Measurements from ENCODE around the gene SCAF4.

SCAF4 gene

DNA sequence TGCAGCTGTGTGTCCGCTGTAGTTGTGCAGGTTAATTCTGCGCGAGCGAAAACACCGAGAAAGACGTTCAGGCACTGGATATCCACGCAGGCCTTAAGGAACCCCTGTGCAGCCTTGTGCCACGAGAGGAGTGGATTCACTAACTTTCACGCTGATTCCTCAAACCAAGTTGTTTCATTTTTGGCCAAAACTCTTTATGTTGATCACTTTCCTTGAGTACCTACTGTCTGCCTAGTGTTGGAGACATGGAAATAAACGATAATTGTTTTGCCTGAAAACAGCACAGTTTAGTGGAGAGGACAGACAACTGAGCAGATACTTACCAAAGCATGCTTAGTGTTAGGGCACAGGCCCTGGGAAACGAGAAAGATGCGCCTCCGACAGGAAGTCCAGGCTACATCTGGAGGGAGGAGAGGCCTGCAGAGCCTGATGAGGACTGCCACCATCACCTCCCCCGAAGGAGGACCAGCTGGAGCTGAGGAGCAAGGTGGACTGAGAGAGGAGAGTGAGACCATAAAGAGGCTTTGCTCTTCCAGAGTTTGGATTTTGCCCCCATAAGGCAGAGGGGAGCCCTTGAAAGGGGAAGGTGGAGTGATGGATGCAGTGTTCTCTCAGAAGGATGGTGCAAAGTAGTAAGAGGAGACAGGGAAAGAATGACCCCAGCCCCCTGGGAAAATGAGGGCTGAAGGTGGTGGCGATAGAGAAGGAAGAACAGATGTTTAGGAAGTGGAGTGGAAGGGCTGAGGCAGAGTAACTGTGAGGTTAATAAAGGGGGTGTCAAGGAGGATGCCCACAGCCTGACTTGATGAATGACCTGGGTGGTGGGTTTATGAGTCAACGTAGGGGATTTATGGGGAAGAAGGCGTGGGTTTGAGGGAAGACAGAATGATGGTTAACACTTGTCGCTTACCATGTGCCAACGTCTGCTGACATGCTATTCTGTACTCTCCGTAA, 956 bp upstream of the SCAF4 start:
- in situ Hi-C loops (cut with HindIII; ENCODE audit: low pct_unique_long_range_greater_than_20kb, low sequenced_read_pairs), result no loop called here
- TF ChIP-seq JUND (IDR thresholded peaks at IDR 0.05; ENCODE audit: low read depth), result no peak
- DNase-seq (ENCODE audit: low read depth in 1 of 2, low spot score in 1 of 2), result no peak

DNA sequence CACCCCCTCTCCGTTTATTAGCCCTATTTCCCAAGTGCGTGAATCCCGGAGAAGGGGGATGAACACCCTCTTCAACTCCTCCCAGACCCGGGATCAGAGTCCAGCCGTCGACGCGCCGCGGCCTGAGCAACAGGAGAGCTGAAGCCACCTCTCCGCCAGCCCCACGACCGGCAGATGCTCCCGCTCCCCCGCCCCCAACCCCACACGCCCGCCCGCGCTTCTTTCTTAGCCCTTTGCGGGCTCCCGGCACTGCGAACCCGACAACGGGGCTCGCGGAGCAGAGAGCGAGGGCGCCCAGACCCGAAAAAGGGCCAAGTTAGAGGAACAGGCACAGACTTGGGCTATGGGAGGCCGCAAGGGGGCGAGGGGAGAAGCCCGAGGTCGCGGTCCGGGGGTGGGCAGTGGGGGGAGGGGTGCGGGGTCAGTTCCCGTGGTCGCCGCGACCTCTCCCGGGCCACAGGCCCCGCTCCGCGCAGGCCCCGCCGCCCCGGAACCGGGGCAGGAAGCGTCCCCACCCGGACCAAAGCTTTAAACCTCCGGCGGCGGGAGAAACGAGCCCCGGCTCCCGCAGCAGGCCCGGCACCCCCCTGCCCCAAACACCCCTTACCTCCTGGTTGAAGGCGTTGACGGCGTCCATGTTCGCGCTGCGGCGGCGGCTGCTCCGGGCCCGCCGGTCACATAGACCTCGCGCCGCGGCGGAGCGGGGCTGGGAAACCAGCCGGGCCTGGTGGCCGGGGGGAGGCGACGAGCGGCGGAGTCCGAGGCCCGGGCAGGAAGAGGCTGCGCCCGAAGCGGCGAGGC, 662 bp downstream of the SCAF4 start:
- TF ChIP-seq JUND (IDR thresholded peaks at IDR 0.05; ENCODE audit: low read depth), result no peak
- in situ Hi-C loops (cut with HindIII; ENCODE audit: low pct_unique_long_range_greater_than_20kb, low sequenced_read_pairs), result no loop called here
- peak; percentile 38 to 41 for DNase-seq (ENCODE audit: low read depth in 1 of 2, low spot score in 1 of 2)

DNA sequence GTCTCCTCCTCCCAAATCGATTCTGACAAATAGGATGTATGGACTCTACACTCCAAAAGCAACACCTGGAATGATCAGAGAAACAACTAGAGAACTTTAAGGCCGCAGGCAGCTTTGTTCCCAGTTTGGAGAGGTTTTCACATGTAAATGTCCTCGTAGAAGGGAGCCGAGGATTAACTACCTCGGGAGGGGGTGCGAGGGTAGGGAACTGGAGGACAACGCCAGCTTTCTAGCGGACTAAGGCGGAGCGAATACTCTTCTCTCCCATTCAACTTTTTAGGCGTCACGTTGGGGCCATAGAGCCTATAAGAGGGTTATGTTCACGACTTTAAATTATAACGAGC, 1.2 kb downstream of the SCAF4 start:
- no peak for TF ChIP-seq JUND (IDR thresholded peaks at IDR 0.05; ENCODE audit: low read depth)
- in situ Hi-C loops (cut with HindIII; ENCODE audit: low pct_unique_long_range_greater_than_20kb, low sequenced_read_pairs), result no loop called here
- DNase-seq (ENCODE audit: low read depth in 1 of 2, low spot score in 1 of 2), result peak in 1 of 2 experiments; percentile 13

DNA sequence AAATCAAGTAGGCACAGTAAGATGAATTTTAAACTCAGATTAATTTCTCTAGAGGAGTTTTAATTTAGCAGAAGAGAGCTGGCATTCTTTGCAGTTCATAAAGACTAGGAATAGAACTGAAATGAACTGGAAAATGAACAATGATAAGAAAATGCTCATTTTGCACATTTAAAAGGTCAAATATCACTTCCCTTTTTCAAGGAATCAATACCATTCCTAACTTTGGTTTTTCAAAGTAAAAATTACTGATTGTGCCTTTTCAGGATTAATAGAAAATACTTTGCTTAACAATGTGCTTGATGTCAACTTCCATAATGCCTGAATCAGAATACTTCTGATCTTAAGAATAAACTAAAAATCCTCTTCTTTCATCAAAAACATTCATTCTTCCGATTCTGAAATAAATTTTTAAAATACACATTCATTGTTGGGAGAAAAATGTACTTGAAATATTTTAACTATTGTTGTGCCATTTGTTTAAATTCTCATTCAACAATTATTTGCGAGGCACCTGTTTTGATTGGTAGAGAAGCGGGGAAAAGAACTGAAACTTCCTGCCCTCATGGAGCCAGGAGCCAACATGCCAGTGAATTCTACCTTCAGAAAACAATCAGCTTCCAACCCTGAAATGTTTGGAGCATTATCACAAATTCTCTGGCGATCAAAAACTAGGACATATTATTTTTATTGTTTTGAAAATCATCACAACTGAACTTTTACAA, 2.1 kb downstream of the SCAF4 start:
- no peak for DNase-seq (ENCODE audit: low read depth in 1 of 2, low spot score in 1 of 2)
- TF ChIP-seq JUND (IDR thresholded peaks at IDR 0.05; ENCODE audit: low read depth), result no peak
- in situ Hi-C loops (cut with HindIII; ENCODE audit: low pct_unique_long_range_greater_than_20kb, low sequenced_read_pairs), result no loop called here

DNA sequence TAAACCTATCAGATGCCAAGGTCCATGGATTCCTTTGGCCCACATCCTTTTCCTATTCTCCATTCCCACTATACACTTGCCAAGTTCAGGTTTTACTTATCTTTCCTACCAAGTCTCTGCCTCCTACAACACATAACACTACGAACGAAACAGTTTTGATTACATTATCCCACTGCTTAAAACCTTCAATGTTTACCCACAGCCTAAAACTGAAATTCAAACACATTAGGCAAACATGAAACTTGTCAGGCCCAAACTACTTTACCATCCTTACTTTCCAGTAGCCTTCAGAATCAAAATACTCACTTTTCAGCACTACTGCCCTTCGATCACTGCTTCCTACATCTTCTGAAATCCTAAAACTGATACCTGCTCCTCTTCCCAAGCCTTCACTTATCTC, 3.0 kb downstream of the SCAF4 start:
- DNase-seq (ENCODE audit: low read depth in 1 of 2, low spot score in 1 of 2), result no peak
- TF ChIP-seq JUND (IDR thresholded peaks at IDR 0.05; ENCODE audit: low read depth), result no peak
- in situ Hi-C loops (cut with HindIII; ENCODE audit: low pct_unique_long_range_greater_than_20kb, low sequenced_read_pairs), result no loop called here

DNA sequence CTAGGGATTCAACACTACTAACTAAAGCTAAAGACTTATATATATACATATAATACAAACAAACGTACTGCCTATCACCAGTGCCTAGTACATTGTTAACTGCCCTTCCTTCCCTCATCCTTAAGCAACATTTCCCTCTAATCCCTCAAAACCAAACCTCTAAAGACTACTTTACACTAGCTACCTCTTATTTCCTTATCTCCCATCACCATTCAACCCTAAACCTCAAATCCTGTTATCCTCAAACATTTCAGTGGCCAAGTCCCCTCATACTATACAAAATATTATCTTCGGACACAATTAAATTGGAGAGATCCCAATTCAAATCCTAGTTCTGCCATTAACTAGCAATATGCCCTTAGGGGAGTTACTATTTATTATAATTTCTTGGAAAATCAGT, 3.7 kb downstream of the SCAF4 start:
- no peak for DNase-seq (ENCODE audit: low read depth in 1 of 2, low spot score in 1 of 2)
- no peak for TF ChIP-seq JUND (IDR thresholded peaks at IDR 0.05; ENCODE audit: low read depth)
- in situ Hi-C loops (cut with HindIII; ENCODE audit: low pct_unique_long_range_greater_than_20kb, low sequenced_read_pairs), result no loop called here

DNA sequence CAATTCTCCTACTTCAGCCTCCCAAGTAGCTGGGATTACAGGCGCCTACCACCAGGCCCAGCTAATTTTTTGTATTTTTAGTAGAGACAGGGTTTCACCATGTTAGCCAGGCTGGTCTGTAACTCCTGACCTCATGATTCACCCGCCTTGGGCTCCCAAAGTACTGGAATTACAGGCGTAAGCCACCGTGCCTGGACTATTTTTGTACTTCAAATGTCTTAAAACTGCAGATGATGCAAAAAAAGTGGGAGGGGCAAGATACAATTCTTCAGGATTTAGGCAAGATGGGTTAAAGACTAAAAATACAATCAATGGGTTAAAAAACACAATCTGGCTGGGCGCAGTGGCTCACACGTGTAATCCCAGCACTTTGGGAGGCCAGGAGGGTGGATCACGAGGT, 4.7 kb downstream of the SCAF4 start:
- no peak for TF ChIP-seq JUND (IDR thresholded peaks at IDR 0.05; ENCODE audit: low read depth)
- in situ Hi-C loops (cut with HindIII; ENCODE audit: low pct_unique_long_range_greater_than_20kb, low sequenced_read_pairs), result no loop called here
- no peak for DNase-seq (ENCODE audit: low read depth in 1 of 2, low spot score in 1 of 2)

DNA sequence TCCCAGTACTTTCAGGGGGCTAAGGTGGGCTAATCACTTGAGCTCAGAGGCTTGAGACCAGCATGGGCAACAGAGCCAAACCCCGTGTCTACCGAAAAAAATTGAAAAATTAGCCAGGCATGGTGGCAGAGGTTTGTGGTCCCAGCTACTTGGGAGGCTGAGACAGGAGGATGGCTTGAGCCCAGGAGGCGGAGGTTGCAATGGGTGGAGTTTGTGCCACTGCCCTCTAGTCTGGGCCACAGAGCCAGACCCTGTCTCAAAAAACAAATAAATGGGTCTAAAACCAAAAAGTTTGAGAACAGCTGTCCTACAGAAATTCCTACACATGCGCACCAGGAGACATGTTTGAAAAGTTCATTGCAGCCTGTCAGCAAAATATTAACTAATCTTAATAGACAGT, 5.5 kb downstream of the SCAF4 start:
- TF ChIP-seq JUND (IDR thresholded peaks at IDR 0.05; ENCODE audit: low read depth), result no peak
- in situ Hi-C loops (cut with HindIII; ENCODE audit: low pct_unique_long_range_greater_than_20kb, low sequenced_read_pairs), result no loop called here

DNA sequence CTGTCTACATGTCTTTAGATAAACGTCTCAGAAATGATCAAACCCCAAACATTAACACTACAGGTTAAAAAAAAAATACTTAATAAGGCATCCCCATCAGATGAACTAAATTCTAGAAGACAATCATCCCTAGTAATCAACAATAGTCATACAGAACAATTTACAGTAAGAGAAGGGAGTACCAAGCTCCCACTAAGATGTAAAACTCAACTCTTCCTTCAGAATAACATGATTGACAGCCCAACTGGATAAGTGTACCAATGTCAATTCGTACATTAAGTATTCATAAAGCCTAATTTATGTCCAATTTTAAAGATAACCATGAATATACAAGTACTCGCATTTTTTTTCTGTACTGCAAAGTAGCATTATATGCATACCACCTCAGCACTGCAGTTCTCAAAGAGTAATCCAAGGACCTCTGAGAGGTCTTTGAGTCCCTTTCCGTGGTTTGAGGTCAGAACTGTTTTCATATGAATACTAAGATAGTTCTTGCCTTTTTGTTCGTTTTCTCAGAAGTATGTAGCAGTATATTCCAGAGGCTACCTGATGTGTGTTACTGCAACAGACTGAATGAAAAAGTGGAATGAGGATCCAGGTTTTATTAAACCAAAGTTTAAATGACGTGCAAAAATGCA, 6.6 kb downstream of the SCAF4 start:
- DNase-seq (ENCODE audit: low read depth in 1 of 2, low spot score in 1 of 2), result no peak
- no peak for TF ChIP-seq JUND (IDR thresholded peaks at IDR 0.05; ENCODE audit: low read depth)
- in situ Hi-C loops (cut with HindIII; ENCODE audit: low pct_unique_long_range_greater_than_20kb, low sequenced_read_pairs), result no loop called here

More for the DNA sequence above, 5.5 kb downstream of the SCAF4 start:
- DNase-seq (ENCODE audit: low read depth in 1 of 2, low spot score in 1 of 2), result no peak

DNA sequence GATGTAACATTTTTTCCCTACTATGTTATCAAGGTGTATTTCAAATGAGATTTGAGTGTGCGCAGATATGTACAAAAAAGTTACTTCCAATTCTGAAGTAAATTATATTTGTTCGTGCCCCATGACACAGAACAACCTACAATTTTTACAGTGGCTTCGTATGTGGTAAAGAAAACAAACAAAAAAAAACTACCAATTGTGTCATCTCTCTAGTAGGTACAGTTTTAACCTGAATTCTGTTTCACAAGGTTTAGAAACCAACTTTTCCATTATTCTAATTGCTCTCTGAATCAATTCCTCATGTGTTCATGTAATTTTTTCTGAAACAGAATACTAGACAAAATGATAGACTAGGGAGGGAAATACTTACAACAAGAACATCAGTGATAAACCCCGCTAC, 7.4 kb downstream of the SCAF4 start:
- no peak for TF ChIP-seq JUND (IDR thresholded peaks at IDR 0.05; ENCODE audit: low read depth)
- DNase-seq (ENCODE audit: low read depth in 1 of 2, low spot score in 1 of 2), result no peak
- in situ Hi-C loops (cut with HindIII; ENCODE audit: low pct_unique_long_range_greater_than_20kb, low sequenced_read_pairs), result no loop called here

DNA sequence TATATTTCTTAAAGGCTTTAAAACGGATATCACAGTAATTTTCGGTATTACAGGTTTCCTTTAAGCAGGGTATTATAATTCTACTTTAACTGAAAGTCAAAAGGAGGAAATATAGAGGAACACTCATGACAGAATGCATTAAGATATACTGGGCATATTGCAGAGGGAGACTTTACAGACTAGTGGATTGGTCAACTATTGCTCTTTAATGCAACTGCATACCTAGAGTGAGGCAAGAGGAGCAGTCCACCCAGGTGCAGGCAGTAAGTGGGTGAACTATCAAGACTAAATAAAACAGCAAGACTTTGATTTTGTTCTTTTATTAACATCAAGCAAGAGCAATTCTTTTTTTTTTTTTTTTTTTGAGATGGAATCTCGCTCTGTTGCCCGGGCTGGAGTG, 10.5 kb downstream of the SCAF4 start:
- no peak for TF ChIP-seq JUND (IDR thresholded peaks at IDR 0.05; ENCODE audit: low read depth)
- no peak for DNase-seq (ENCODE audit: low read depth in 1 of 2, low spot score in 1 of 2)
- in situ Hi-C loops (cut with HindIII; ENCODE audit: low pct_unique_long_range_greater_than_20kb, low sequenced_read_pairs), result no loop called here

DNA sequence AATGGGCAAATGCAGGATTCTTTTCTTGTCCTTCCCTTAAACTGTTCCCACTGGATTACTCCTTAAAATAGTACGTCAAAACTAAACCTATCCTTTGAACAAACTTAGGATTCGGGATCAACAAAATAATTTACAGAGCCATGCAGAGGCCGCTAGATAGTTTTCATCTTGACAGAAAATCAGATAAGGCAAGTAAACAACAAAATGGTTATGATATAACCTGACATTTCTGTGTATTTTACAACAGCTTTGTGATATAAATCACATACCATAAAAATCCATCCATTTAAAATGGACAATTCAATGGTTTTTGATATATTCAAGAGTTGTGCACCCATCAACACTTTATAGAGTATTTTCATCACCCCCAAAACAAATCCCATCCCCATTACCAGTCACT, 11.2 kb downstream of the SCAF4 start:
- DNase-seq (ENCODE audit: low read depth in 1 of 2, low spot score in 1 of 2), result no peak
- in situ Hi-C loops (cut with HindIII; ENCODE audit: low pct_unique_long_range_greater_than_20kb, low sequenced_read_pairs), result no loop called here
- no peak for TF ChIP-seq JUND (IDR thresholded peaks at IDR 0.05; ENCODE audit: low read depth)

All from T47D (cell line).